K562 (cell line): Measurements from ENCODE around the gene DAP.

Experiments
- EP300 ChIP-seq: IDR thresholded peaks from 2 replicates; pipeline ENCODE4 v1.6.1; 2012; ENCODE audit warnings: low read length, improper control_type of control experiment
- JUND ChIP-seq, 2 experiments: IDR thresholded peaks; 2 replicates in 1 of 2; 3 replicates in 1 of 2; pipeline ENCODE4 v1.6.1; 2011; ENCODE audit warnings: borderline replicate concordance in 2 of 2, low read depth in 2 of 2, low read length in 2 of 2, improper control_type of control experiment in 1 of 2, missing biosample characterization in 1 of 2, missing genetic modification characterization in 1 of 2, missing genetic modification reagents in 1 of 2

GRCh38 chr5:10647640-10648039 lies 113.4 kb downstream of the DAP start:
- TF ChIP-seq EP300 (no peak), JUND (IDR thresholded peaks at IDR 0.05; ENCODE audit: borderline replicate concordance, low read depth, low read length) (no peak), JUND (tag; IDR thresholded peaks at IDR 0.05; ENCODE audit: borderline replicate concordance, low read depth, low read length) (no peak)
